Liver (tissue), 3 donors: ENCODE measurements around the gene SYNGR4.

Source experiments
- ATF3 ChIP-seq: IDR thresholded peaks from 2 replicates; pipeline ENCODE4 v1.6.1; 2016; ENCODE audit warnings: antibody characterized with exemption
- CTCF ChIP-seq: fragments of 150-350 bp; IDR thresholded peaks from 2 replicates; pipeline ENCODE4 v1.5.1; 2017; ENCODE audit warnings: improper control_type of control experiment, low read depth, low read length; ENCODE audit not compliant: missing input control
- EGR1 ChIP-seq, 2 donors: IDR thresholded peaks; 2 replicates each; pipeline ENCODE4 v1.6.1; 2016 to 2018; ENCODE audit warnings: antibody characterized with exemption in 2 of 2, low read depth in 2 of 2
- FOXA1 ChIP-seq: IDR thresholded peaks from 2 replicates; pipeline ENCODE4 v1.6.1; 2016; ENCODE audit warnings: antibody characterized with exemption
- GABPA ChIP-seq, 2 donors: IDR thresholded peaks in 1 of 2; conservative IDR thresholded peaks in 1 of 2; 2 replicates each; pipeline ENCODE4 v1.6.1; 2016; ENCODE audit warnings: antibody characterized with exemption in 2 of 2, mild to moderate bottlenecking in 1 of 2, moderate library complexity in 1 of 2
- HNF4G ChIP-seq: IDR thresholded peaks from 2 replicates; pipeline ENCODE4 v1.6.1; 2016; ENCODE audit warnings: antibody characterized with exemption
- REST ChIP-seq: IDR thresholded peaks from 2 replicates; pipeline ENCODE4 v1.6.1; 2016; ENCODE audit warnings: antibody characterized with exemption, mild to moderate bottlenecking
- SP1 ChIP-seq: IDR thresholded peaks from 2 replicates; pipeline ENCODE4 v1.6.1; 2018; ENCODE audit warnings: antibody characterized with exemption, mild to moderate bottlenecking
- TAF1 ChIP-seq: conservative IDR thresholded peaks from 2 replicates; pipeline ENCODE4 v1.6.1; 2016; ENCODE audit warnings: antibody characterized with exemption, mild to moderate bottlenecking
- YY1 ChIP-seq: IDR thresholded peaks from 2 replicates; pipeline ENCODE4 v1.6.1; 2016; ENCODE audit warnings: antibody characterized with exemption, mild to moderate bottlenecking
- ZBTB33 ChIP-seq: IDR thresholded peaks from 2 replicates; pipeline ENCODE4 v1.6.1; 2016; ENCODE audit warnings: antibody characterized with exemption
- donor health status: healthy.
- donor health status: healthy.

GRCh38 chr19:48341515-48342413 lies 22.4 kb upstream of the SYNGR4 start:
- TF ChIP-seq CTCF (no peak), ATF3 (no peak), HNF4G (no peak), TAF1 (no peak), FOXA1 (no peak), ZBTB33 (no peak), REST (no peak), EGR1 (IDR thresholded peaks at IDR 0.05; ENCODE audit: low read depth in 2 of 2) (no peak), SP1 (no peak), GABPA (IDR thresholded peaks at IDR 0.05 in 1 of 2, conservative IDR thresholded peaks at IDR 0.05 in 1 of 2) (no peak), YY1 (no peak)
